Head of caudate nucleus (tissue), 42 donors: ENCODE results near the gene RAP1GAP2.

Experiments used
- DNase-seq, 42 donors: peaks; one replicate each; pipeline versions ENCODE4 v3.0.0 to v3.0.0-alpha.2; 2020 to 2021; ENCODE audit warnings: mixed read lengths in 7 of 42
- intact Hi-C: fragments of 100-400 bp; cut with DNase I; formaldehyde crosslinking; loops from one replicate; pipeline ENCODE4 v1.15.0; 2022

RAP1GAP2 gene

GRCh38 chr17:2899906-2900305 lies 103.7 kb downstream of the RAP1GAP2 start:
- intact Hi-C loops = no loop called here
- DNase-seq = no peak

- DNase-seq = no peak
- intact Hi-C loops = no loop called here
These were observed 104.6 kb downstream of the RAP1GAP2 start for GRCh38 chr17:2900842-2901241.

DNA sequence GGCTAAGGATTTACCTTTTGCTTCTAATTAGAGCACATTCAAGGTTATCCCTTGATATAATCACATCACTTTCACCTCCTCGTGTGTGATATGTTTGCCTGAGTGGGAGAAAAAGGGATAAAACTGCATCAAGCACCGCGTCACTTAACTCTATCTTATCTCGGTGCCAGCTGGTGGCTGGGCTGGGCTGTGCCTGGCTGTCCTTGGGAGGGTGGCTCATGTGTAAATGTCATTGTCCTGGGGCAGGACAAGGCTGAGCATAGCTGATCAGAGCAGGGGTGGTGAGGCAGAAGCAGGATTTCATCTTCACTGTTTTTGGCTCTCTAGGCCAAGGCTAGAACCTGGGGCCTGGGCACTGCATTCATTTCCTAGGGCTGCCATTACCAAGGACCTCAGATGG lies 105.3 kb downstream of the RAP1GAP2 start:
- no peak for DNase-seq
- intact Hi-C loops = no loop called here

DNA sequence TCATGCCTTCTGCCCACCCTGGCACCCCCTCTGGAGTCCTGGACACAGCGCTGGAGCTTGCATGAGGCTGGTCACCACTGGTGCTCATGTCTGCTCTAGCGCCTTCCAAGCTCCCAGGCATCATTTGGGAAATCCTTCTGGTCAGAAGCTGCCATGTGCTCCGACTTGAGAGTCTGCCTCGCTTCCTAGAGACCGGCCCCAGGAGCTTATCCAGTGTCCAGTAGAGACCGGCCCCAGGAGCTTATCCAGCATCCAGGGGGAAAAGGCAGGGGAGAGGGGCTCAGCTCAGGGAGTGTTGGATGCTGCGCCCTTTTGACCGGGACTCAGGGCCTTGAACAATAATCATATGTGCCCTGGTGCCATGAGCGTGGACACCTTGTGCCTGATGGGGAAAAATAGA lies 106.3 kb downstream of the RAP1GAP2 start:
- intact Hi-C loops = no loop called here
- no peak for DNase-seq

DNA sequence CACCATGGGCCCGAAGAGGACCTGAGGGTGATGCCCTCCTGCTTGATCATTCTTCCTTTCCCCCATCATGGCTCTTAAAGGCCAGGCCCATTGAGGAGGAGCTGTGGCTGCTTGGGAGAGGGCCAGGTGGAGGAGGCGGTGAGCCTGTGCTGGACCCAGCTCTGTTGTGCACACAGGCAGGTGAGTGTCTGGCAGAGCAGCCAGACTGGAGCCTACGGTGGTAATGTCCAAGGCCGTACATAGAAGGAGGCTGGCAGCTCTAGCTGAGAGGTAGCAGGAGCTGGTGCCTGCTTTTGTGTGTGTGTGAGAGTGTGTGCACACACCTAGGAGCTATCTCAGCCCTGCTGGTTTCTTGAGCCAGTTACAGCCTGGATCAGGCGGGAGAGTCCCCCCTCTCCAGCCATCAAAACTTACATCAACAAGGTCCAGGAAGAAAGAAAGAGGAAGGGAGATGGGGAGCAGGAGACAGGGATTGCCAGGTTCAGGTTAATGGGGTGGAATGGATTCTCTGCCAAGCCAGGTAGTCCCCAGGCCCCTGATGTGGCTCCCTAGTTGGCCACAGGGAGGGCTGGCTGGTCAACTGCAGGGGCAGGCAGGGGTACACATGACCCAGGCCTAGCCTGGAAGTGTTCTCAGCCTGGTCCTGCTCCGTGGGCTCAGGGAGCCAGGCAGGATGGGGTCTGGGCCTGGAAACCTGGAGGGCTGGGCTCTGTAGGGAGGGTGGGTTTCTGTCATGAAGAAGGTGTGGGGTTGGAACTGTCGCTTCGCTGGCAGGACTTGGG lies 107.1 kb downstream of the RAP1GAP2 start:
- DNase-seq = no peak

DNA sequence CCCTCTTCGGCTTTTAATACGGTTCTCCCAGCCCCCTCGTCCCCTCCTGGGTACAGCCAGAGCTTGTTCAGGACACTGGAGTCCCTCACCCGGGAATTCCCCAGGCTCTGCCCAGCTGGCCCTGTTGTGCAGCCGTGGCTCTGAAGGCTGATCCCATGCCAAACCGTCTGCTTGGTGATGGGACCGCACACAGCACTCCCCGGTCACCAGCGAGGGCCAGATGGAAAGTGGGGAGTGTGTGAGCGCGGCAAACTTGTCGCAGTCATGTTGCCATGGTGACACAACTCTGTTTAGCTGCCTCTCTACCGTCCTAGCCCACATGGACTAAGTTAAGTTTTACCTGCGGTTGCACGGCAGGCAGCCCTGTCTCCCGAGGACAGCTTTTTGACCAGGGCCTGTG lies 107.9 kb downstream of the RAP1GAP2 start:
- DNase-seq = peak in 37 of 42 donors; percentile 8 to 66 (median 34)
- intact Hi-C loops = no loop called here

More for the DNA sequence above, 107.1 kb downstream of the RAP1GAP2 start:
- intact Hi-C loops = no loop called here

GRCh38 chr17:2905269-2905668 lies 109.0 kb downstream of the RAP1GAP2 start:
- no peak for DNase-seq
- intact Hi-C loops = no loop called here

- no peak for DNase-seq
- intact Hi-C loops = no loop called here
These were observed 109.7 kb downstream of the RAP1GAP2 start for GRCh38 chr17:2905696-2906501.

DNA sequence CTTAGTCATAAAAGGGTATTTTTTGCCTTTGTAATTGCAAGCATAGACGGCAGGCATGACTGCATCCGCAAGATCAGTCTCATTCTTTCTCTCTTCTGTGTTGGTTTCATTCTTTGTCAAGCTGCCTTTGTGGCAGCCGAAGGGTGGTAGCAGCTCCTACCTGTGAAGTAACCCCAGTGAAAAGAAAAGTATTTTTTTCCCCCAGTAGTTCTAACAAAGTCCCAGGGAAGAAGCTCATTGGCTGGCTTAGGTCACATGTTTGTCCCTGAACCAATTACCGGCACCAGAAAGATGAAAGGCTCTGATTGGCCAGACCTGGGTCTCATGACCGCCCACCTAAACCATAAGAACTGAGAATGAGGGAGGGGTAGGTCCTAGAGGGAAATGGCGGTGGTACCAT lies 110.7 kb downstream of the RAP1GAP2 start:
- intact Hi-C loops = no loop called here
- no peak for DNase-seq

- intact Hi-C loops = no loop called here
- no peak for DNase-seq
These were observed 113.1 kb downstream of the RAP1GAP2 start for GRCh38 chr17:2909175-2909845.

GRCh38 chr17:2909846-2910234 lies 113.6 kb downstream of the RAP1GAP2 start:
- intact Hi-C loops = no loop called here

GRCh38 chr17:2911035-2911754 lies 115.0 kb downstream of the RAP1GAP2 start:
- no peak for DNase-seq

More at GRCh38 chr17:2909846-2910234, 113.6 kb downstream of the RAP1GAP2 start:
- no peak for DNase-seq

DNA sequence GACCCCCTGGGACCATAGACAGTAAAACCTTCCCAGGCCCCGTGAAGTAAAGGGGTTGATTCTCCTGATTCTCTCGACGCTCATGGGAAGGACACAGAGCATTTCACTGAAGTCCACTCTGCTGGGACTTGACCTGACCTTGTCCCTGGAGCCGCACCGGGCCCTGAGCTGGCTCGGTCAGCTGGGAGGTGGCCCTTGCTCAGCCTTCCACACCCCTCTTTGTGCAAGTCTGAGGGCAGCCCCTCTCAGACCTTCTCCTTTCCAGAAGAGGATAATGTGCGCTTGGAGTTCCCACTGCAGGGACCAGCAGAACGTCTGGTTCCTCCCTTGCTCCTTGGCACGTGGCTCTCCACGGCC lies 115.5 kb downstream of the RAP1GAP2 start:
- DNase-seq = no peak

More at GRCh38 chr17:2911035-2911754, 115.0 kb downstream of the RAP1GAP2 start:
- intact Hi-C loops = no loop called here

GRCh38 chr17:2912754-2913153 lies 116.5 kb downstream of the RAP1GAP2 start:
- intact Hi-C loops = no loop called here
- no peak for DNase-seq

More for the DNA sequence above, 115.5 kb downstream of the RAP1GAP2 start:
- intact Hi-C loops = no loop called here

DNA sequence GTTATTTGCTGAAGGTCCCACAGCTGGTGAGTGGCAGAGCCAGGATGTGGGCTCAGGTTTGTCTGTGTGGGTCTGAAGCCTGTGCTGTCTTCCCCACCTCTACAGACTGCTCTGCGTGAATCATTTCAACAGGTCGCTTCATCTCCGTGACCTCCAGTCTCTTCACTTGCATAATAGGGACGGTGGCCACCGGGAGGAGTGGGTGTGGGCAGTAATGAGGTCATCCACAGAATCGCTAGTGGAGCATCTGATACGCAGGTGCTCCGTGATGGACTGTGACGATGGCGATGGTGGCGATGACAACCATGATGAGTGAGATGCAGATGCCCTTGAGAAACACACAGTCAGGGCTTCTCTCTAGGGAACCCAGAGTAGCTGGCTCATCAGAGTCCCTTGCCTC lies 120.2 kb downstream of the RAP1GAP2 start:
- intact Hi-C loops = no loop called here

GRCh38 chr17:2921443-2921842 lies 125.2 kb downstream of the RAP1GAP2 start:
- no peak for DNase-seq
- intact Hi-C loops = no loop called here

More for the DNA sequence above, 120.2 kb downstream of the RAP1GAP2 start:
- DNase-seq = no peak

DNA sequence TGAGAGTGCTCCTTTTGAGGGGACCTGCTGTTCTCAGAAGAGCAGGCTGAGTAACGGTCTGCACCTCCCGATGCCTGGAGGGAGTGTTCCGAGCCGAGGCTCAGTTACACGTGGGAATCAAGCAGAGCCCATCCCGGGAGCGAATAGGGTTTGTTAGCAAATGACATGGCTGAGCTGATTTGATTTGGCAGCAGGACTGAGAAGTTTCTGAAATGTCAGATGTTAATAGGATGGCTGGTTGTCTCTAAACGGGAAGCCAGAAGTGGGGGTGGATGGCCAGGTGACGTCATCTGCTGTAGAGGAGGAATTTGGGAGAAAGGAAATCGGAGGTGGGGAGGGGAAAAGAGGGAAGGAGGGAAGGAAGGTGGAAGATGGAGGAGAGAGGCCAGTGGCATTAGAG lies 128.0 kb downstream of the RAP1GAP2 start:
- intact Hi-C loops = no loop called here
- peak in 28 of 42 donors; percentile 9 to 67 (median 38) for DNase-seq

DNA sequence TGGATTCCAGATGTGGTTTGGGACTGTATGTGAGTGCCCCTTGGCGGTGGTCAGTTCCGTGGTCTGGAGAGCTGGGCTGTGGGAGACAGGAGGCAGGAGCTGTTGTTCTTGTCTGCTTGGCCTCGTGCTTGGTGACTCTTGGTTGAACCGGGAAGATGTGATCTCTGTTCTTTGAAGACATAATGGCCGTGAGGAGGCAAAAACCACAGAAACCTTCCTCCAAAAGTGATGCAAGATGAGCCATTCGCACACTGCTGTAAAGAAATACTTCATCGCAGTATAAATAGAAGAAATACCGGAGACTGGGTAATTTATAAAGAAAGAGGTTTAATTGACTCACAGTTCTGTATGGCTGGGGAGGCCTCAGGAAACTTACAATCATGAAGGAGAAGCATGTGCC lies 128.8 kb downstream of the RAP1GAP2 start:
- DNase-seq = no peak
- intact Hi-C loops = no loop called here

- no peak for DNase-seq
- intact Hi-C loops = no loop called here
These were observed 129.9 kb downstream of the RAP1GAP2 start for GRCh38 chr17:2926019-2926650.
